ENCODE results near the gene MTMR2.

Gene MTMR2

DNA sequence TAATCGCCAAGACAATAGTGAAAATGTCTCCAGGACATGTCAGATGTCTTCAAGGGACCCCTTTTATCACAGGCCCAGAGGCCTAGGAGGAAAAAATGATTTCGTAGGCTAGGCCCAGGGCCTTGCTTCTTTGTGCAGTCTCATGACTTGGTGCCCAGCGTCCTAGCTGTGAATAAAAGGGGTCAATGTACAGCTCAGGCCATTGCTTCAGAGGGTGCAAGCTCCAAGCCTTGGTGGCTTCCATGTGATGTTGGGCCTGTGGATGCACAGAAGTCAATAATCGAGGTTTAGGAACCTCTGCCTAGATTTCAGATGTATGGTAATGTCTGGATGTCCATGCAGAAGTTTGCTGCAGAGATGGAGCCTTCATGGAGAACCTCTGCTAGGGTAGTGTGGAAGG lies 20.7 kb upstream of the MTMR2 start:
- H3K4me3 ChIP-seq (replicated peaks in 1 of 2; ENCODE audit: low read depth in 2 of 2, low read length in 2 of 2) = no peak overlapping the region
- no peak for DNase-seq (ENCODE audit: low read depth in 2 of 2)
- TF ChIP-seq, protein P1, sequence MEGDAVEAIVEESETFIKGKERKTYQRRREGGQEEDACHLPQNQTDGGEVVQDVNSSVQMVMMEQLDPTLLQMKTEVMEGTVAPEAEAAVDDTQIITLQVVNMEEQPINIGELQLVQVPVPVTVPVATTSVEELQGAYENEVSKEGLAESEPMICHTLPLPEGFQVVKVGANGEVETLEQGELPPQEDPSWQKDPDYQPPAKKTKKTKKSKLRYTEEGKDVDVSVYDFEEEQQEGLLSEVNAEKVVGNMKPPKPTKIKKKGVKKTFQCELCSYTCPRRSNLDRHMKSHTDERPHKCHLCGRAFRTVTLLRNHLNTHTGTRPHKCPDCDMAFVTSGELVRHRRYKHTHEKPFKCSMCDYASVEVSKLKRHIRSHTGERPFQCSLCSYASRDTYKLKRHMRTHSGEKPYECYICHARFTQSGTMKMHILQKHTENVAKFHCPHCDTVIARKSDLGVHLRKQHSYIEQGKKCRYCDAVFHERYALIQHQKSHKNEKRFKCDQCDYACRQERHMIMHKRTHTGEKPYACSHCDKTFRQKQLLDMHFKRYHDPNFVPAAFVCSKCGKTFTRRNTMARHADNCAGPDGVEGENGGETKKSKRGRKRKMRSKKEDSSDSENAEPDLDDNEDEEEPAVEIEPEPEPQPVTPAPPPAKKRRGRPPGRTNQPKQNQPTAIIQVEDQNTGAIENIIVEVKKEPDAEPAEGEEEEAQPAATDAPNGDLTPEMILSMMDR (IDR thresholded peaks at IDR 0.05; ENCODE audit: low read depth, low read length) = no peak

DNA sequence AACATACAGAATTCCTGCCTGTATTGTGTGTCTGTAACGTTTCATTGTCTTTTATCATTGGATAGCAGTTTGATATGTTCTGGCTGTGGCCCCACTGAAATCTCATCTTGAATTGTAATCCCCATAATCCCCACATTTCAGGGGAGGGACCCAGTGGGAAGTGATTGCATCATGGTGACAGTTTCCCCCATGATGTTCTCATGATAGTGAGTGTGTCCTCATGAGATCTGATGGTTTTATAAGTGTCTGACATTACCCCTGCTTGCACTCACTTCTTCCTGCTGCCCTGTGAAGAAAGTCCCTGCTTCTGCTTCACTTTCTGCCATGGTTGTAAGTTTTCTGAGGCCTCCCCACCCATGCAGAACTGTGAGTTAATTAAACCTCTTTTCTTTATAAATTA lies 19.6 kb upstream of the MTMR2 start:
- TF ChIP-seq, protein P1 (IDR thresholded peaks at IDR 0.05; ENCODE audit: low read depth, low read length) = no peak
- no peak for DNase-seq (ENCODE audit: low read depth in 2 of 2)
- no peak overlapping the region for H3K4me3 ChIP-seq (replicated peaks in 1 of 2; ENCODE audit: low read depth in 2 of 2, low read length in 2 of 2)

DNA sequence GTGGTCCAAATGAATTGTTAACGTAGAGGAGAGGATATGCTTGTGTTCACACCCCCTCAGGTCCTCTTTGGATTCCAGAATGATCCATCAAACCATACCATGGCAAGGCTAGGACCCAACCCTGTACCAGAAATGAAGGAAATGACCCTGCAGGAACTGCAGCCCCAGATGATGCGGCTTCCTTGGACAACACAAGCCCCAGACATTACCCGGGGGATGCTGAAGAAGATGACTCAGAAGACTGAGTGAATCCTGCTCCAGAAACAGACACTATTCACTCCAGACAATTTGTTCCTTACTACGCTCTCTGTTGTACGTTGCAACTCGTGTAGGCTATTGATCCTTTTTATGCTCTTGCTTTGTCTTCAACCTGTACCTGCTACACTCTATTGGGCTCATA lies 15.2 kb upstream of the MTMR2 start:
- no peak overlapping the region for H3K4me3 ChIP-seq (replicated peaks in 1 of 2; ENCODE audit: low read depth in 2 of 2, low read length in 2 of 2)
- DNase-seq (ENCODE audit: low read depth in 2 of 2) = peak in 1 of 2 donors; percentile 58
- TF ChIP-seq, protein P1 (IDR thresholded peaks at IDR 0.05; ENCODE audit: low read depth, low read length) = no peak

DNA sequence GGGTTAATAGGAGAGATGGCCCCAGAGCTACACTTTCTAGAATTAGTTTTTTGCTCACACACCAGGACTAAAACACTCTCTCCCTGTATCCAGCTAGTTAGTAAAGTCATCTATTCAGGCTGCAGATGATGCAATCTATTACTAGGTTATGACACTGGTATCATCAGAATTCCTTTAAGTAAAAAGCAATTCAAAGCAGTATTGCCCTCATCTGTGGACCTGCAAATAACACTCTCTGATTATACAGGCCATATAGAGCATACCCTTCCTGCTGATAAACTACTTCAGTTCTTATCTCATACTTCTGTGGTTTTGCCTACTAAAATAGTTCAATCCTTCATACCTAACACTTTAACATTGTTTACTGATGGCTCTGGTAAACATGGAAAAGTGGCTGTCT lies 13.5 kb upstream of the MTMR2 start:
- peak in 1 of 2 donors; percentile 39 for DNase-seq (ENCODE audit: low read depth in 2 of 2)
- TF ChIP-seq, protein P1 (IDR thresholded peaks at IDR 0.05; ENCODE audit: low read depth, low read length) = no peak
- H3K4me3 ChIP-seq (replicated peaks in 1 of 2; ENCODE audit: low read depth in 2 of 2, low read length in 2 of 2) = no peak overlapping the region

DNA sequence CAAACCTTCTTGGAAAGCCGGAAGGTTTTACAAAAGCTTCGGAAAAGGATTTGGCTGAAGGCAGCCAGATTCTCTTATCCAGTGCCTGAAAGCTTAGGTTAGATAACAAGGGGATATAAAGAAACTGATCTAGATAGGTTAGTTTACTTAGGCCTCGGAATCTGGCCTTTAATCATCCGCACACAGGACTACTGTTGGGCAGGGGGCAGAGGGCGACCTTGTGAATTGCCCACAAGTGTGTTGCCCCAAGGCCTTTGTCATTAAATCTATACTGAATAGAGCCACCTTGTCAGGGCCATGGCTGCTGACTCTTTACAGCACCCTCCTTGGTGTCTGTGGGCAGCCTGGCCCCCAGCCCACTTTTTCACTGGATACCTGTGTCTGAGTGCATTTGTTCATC lies 9.7 kb upstream of the MTMR2 start:
- H3K4me3 ChIP-seq (replicated peaks in 1 of 2; ENCODE audit: low read depth in 2 of 2, low read length in 2 of 2) = no peak overlapping the region
- TF ChIP-seq, protein P1 (IDR thresholded peaks at IDR 0.05; ENCODE audit: low read depth, low read length) = no peak
- no peak for DNase-seq (ENCODE audit: low read depth in 2 of 2)

DNA sequence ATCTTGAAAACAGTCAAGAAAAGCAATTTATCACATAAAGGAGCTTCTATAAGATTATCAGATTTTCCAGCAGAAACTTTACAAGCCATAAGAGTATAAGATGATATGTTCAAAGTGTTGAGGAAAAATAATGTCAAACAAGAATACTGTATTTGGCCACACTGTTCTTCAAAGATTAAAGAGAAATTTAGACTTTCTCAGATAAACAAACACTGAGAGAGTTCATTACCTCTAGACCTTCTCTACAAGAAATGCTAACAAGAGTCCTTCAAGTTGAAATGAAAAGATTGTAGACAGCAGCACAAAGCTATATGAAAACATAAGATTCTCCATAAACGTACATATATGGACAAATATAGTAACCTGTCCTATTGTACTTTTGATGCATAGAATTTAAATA lies 8.0 kb upstream of the MTMR2 start:
- no peak for DNase-seq (ENCODE audit: low read depth in 2 of 2)
- H3K4me3 ChIP-seq (replicated peaks in 1 of 2; ENCODE audit: low read depth in 2 of 2, low read length in 2 of 2) = no peak overlapping the region
- TF ChIP-seq, protein P1 (IDR thresholded peaks at IDR 0.05; ENCODE audit: low read depth, low read length) = no peak

DNA sequence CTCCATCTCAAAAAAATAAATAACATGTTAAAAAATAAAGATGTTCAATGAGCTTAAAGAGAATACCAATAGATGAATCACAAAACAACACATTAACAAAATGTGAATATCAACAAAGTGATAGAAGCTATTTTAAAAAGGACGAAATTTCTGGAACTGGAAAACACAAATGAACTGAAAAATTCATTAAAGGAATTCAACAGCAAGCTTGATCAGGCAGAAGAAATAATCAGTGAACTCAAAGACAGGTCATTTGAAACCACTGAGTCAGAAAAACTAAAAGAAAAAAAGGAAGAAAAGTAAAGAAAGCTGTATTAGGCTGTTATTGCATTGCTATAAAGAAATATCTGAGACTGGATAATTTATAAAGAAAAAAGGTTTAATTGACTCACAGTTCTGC lies 7.0 kb upstream of the MTMR2 start:
- no peak for DNase-seq (ENCODE audit: low read depth in 2 of 2)
- TF ChIP-seq, protein P1 (IDR thresholded peaks at IDR 0.05; ENCODE audit: low read depth, low read length) = no peak
- H3K4me3 ChIP-seq (replicated peaks in 1 of 2; ENCODE audit: low read depth in 2 of 2, low read length in 2 of 2) = no peak overlapping the region
